IMR-90 (cell line): ENCODE measurements around the gene ARSD. TPM values are rescaled to one million over a fixed set of nuclear protein-coding genes. Genes with fewer than 3 reads are reported as not detected.

Source experiments
- ATAC-seq: fragments of 200-7000 bp; cut with Tn5 transposase; 2 replicates; pipeline ENCODE4 v1.9.1; 2020; ENCODE audit warnings: low read depth, mild to moderate bottlenecking, moderate library complexity
- BruUV-seq: library from RNA; stranded (reverse); fragments of 400-500 nt; replicated peaks from 2 replicates; lab custom pipeline; 2021; lab: Mats Ljungman, UMichigan
- CTCF ChIA-PET: fragments of 300-600 bp; formaldehyde crosslinking; extraction: SDS; loops from one replicate; lab custom pipeline; 2021; ENCODE audit warnings: antibody characterized with exemption; lab: Yijun Ruan, JAX
- POLR2A ChIA-PET: fragments of 300-600 bp; sonication (Branson Sonifier 250); formaldehyde crosslinking; loops from one replicate; lab custom pipeline; 2022; ENCODE audit warnings: antibody characterized with exemption; ENCODE audit not compliant: unreplicated experiment; lab: Charles Lee
- DNase-seq: peaks from one replicate; pipeline ENCODE4 v3.0.0; 2013
- H2AFZ ChIP-seq: replicated peaks from 2 replicates; pipeline ENCODE3; 2013; ENCODE audit warnings: low read length, mild to moderate bottlenecking; ENCODE audit not compliant: poor library complexity
- H2AK5ac ChIP-seq: 2 replicates; pipeline ENCODE4 v1.6.1; 2013; ENCODE audit warnings: low read depth, low read length, inconsistent platforms
- H2AK9ac ChIP-seq: replicated peaks from 2 replicates; pipeline ENCODE3; 2013; ENCODE audit warnings: mild to moderate bottlenecking, low read depth, low read length, moderate library complexity; ENCODE audit not compliant: poor library complexity
- H2BK120ac ChIP-seq: 2 replicates; pipeline ENCODE4 v1.6.1; 2013; ENCODE audit warnings: low read depth, low read length, inconsistent platforms
- H2BK15ac ChIP-seq: 3 replicates; pipeline ENCODE4 v1.6.1; 2013; ENCODE audit warnings: low read depth, low read length, inconsistent platforms
- H2BK20ac ChIP-seq: 2 replicates; pipeline ENCODE4 v1.6.1; 2013; ENCODE audit warnings: low read depth, mild to moderate bottlenecking, inconsistent platforms, low read length, moderate library complexity
- H2BK5ac ChIP-seq: 2 replicates; pipeline ENCODE4 v1.6.1; 2013; ENCODE audit warnings: mild to moderate bottlenecking, low read depth, low read length, inconsistent platforms; ENCODE audit not compliant: poor library complexity, severe bottlenecking
- H3K14ac ChIP-seq: replicated peaks from 2 replicates; pipeline ENCODE4 v1.6.1; 2013; ENCODE audit warnings: low read depth, low read length, inconsistent platforms
- H3K18ac ChIP-seq: 2 replicates; pipeline ENCODE4 v1.6.1; 2013; ENCODE audit warnings: low read depth, low read length, control low read depth
- H3K23ac ChIP-seq: 2 replicates; pipeline ENCODE4 v1.6.1; 2013; ENCODE audit warnings: low read depth, low read length, inconsistent platforms
- H3K27ac ChIP-seq: 2 replicates; pipeline ENCODE4 v1.5.1; 2013; ENCODE audit warnings: mild to moderate bottlenecking, control low read depth, low read length; ENCODE audit not compliant: insufficient read depth
- H3K27me3 ChIP-seq: 2 replicates; pipeline ENCODE4 v1.6.1; 2013; ENCODE audit warnings: low read length; ENCODE audit not compliant: control insufficient read depth, insufficient read depth
- H3K36me3 ChIP-seq: 2 replicates; pipeline ENCODE4 v1.6.1; 2013; ENCODE audit warnings: low read length, mixed read lengths; ENCODE audit not compliant: control insufficient read depth, insufficient read depth
- H3K4ac ChIP-seq: 2 replicates; pipeline ENCODE4 v1.6.1; 2013; ENCODE audit warnings: low read depth, low read length, inconsistent platforms
- H3K4me1 ChIP-seq: 2 replicates; pipeline ENCODE4 v1.6.1; 2013; ENCODE audit warnings: low read length, mixed read lengths; ENCODE audit not compliant: control insufficient read depth, insufficient read depth
- H3K4me2 ChIP-seq: 2 replicates; pipeline ENCODE4 v1.6.1; 2013; ENCODE audit warnings: low read depth, mild to moderate bottlenecking, control low read depth, low read length, moderate library complexity
- H3K4me3 ChIP-seq: 2 replicates; pipeline ENCODE4 v1.5.1; 2013; ENCODE audit warnings: low read depth, mild to moderate bottlenecking, control low read depth, low read length, moderate library complexity; ENCODE audit not compliant: insufficient read depth
- H3K56ac ChIP-seq: 2 replicates; pipeline ENCODE4 v1.6.1; 2013; ENCODE audit warnings: low read length, inconsistent platforms; ENCODE audit not compliant: insufficient read depth; ENCODE audit errors: extremely low read depth
- H3K79me1 ChIP-seq, 2 experiments: 2 replicates each; pipeline ENCODE4 v1.6.1; 2013; ENCODE audit warnings: low read length in 2 of 2, inconsistent platforms in 1 of 2, low read depth in 1 of 2
- H3K9ac ChIP-seq: 2 replicates; pipeline ENCODE4 v1.6.1; 2013; ENCODE audit warnings: low read depth, low read length, control low read depth
- H3K9me1 ChIP-seq: 2 replicates; pipeline ENCODE4 v1.6.1; 2013; ENCODE audit warnings: low read length, inconsistent platforms; ENCODE audit not compliant: insufficient read depth
- H3K9me3 ChIP-seq: 2 replicates; pipeline ENCODE4 v1.6.1; 2013; ENCODE audit warnings: low read length; ENCODE audit not compliant: control insufficient read depth, insufficient read depth
- H4K20me1 ChIP-seq: 2 replicates; pipeline ENCODE4 v1.6.1; 2013; ENCODE audit warnings: low read length, inconsistent platforms; ENCODE audit not compliant: insufficient read depth
- H4K5ac ChIP-seq: 2 replicates; pipeline ENCODE4 v1.6.1; 2013; ENCODE audit warnings: mild to moderate bottlenecking, low read depth, low read length, control low read depth
- H4K8ac ChIP-seq, 2 experiments: 2 replicates each; pipeline ENCODE4 v1.6.1; 2013; ENCODE audit warnings: low read depth in 2 of 2, low read length in 2 of 2, control low read depth in 1 of 2, inconsistent platforms in 1 of 2
- H4K91ac ChIP-seq: 2 replicates; pipeline ENCODE4 v1.6.1; 2013; ENCODE audit warnings: low read depth, low read length, inconsistent platforms; ENCODE audit not compliant: insufficient read depth
- CEBPB ChIP-seq: IDR thresholded peaks from 2 replicates; pipeline ENCODE4 v1.6.1; 2012; ENCODE audit warnings: low read depth, low read length, improper control_type of control experiment
- CHD1 ChIP-seq: IDR thresholded peaks from 2 replicates; pipeline ENCODE4 v1.6.1; 2012; ENCODE audit warnings: low read depth, low read length, improper control_type of control experiment
- FOS ChIP-seq: fragments of 150-350 bp; IDR thresholded peaks from 2 replicates; pipeline ENCODE4 v1.6.1; 2016; ENCODE audit warnings: low read depth, low read length
- MAFK ChIP-seq: IDR thresholded peaks from 2 replicates; pipeline ENCODE4 v1.6.1; 2012; ENCODE audit warnings: low read depth, low read length, improper control_type of control experiment
- MXI1 ChIP-seq: IDR thresholded peaks from 2 replicates; pipeline ENCODE4 v1.6.1; 2012; ENCODE audit warnings: low read depth, mild to moderate bottlenecking, low read length, moderate library complexity, borderline replicate concordance
- RAD21 ChIP-seq: IDR thresholded peaks from 2 replicates; pipeline ENCODE4 v1.6.1; 2012; ENCODE audit warnings: low read length, improper control_type of control experiment
- RCOR1 ChIP-seq: IDR thresholded peaks from 2 replicates; pipeline ENCODE4 v1.6.1; 2012; ENCODE audit warnings: mild to moderate bottlenecking, low read length, improper control_type of control experiment; ENCODE audit not compliant: insufficient replicate concordance
- SMC3 ChIP-seq: fragments of 150-350 bp; IDR thresholded peaks from 2 replicates; pipeline ENCODE4 v1.6.1; 2016; ENCODE audit warnings: low read depth, mild to moderate bottlenecking, antibody characterized with exemption, low read length, moderate library complexity
- WGBS, 2 experiments: methylation state at CpG; one replicate each; pipeline versions ENCODE4 v1.1.5 to v1.1.7; 2013; ENCODE audit warnings: missing lambda C conversion rate in 2 of 2; ENCODE audit not compliant: insufficient read length in 1 of 2; ENCODE audit errors: extremely low coverage in 2 of 2; 5-methylcytosine and 5-hydroxymethylcytosine counted together
- dilution Hi-C: fragments of 300-500 bp; cut with HindIII; formaldehyde crosslinking; loops from one replicate; pipeline ENCODE4 v1.14.3; 2018; ENCODE audit warnings: low sequenced_read_pairs; ENCODE audit not compliant: unreplicated experiment
- in situ Hi-C: fragments of 300-500 bp; cut with MboI; formaldehyde crosslinking; loops from 3 replicates; pipeline ENCODE4 v1.14.3; 2019; ENCODE audit warnings: low sequenced_read_pairs, inconsistent platforms, mixed read lengths
- intact Hi-C: fragments of 100-400 bp; cut with micrococcal nuclease; formaldehyde crosslinking; loops from 2 replicates; pipeline ENCODE4 v1.10.0; 2022
- polyA plus RNA-seq, 3 experiments: library from polyadenylated mRNA; depleted of rRNA; stranded (reverse); fragments of >200 nt; gene quantifications; 2 replicates each; pipeline ENCODE4 v1.2.3, GENCODE V29; 2012; ENCODE audit warnings: low replicate concordance in 1 of 3
- total RNA-seq: library from RNA; depleted of rRNA; stranded (reverse); fragments of >200 nt; gene quantifications from 2 replicates; pipeline ENCODE4 v1.2.3, GENCODE V29; 2012
- TF ChIP-seq, protein P1 (sequence below): fragments of 150-350 bp; IDR thresholded peaks from 2 replicates; pipeline ENCODE4 v1.6.1; 2017; ENCODE audit warnings: mild to moderate bottlenecking, antibody characterized with exemption, low read length, low read depth
- TF ChIP-seq, protein P2 (sequence below): fragments of 150-350 bp; IDR thresholded peaks from 2 replicates; pipeline ENCODE4 v1.6.1; 2016; ENCODE audit warnings: low read depth, mild to moderate bottlenecking, low read length, moderate library complexity, borderline replicate concordance

Gene ARSD
- total and polyA plus RNA-seq, 2 of the 4 experiments (the other 2 are of a cell fraction), result 5.1 to 6.3 TPM

DNA sequence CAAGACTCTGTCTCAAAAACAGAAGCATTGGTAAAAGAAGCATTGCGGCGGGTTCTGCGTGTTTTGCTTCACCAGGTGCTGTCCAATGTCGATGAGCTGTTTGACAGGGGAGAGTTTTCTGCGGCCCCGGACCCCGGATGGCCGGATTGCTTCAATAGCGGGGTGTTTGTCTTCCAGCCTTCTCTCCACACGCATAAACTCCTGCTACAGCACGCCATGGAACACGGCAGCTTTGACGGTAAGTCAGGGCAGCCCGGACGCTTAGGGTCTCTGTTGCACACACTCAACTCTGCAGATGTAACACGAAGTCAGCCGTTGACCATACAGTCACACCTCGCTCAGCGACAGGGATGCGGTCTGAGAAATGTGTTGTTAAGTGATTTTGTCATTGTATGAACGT, 74.2 kb downstream of the ARSD start:
- 92% methylated on average over 10 of the region's 21 CpGs; no CpG with 5 or more reads in 1 of the 2 experiments for WGBS, 2 experiments
- Histone ChIP-seq H2BK120ac (no peak overlapping the region), H2BK15ac (no peak overlapping the region), H3K4ac (no peak overlapping the region), H2BK5ac (no peak overlapping the region), H3K27ac (no peak overlapping the region), H3K36me3 (peaks cover 13% of the 10 kb centered on the region), H3K18ac (no peak overlapping the region), H3K9ac (no peak overlapping the region), H3K4me2 (no peak overlapping the region), H3K23ac (no peak overlapping the region), H3K14ac (no peak overlapping the region), H4K5ac (no peak overlapping the region), H2BK20ac (no peak overlapping the region), H4K91ac (no peak overlapping the region), H3K56ac (no peak overlapping the region), H2AFZ (no peak overlapping the region), H3K27me3 (no peaks in the 10 kb centered on the region), H3K79me1 (no peaks in the 10 kb centered on the region), H3K9me3 (no peaks in the 10 kb centered on the region), H4K8ac (no peak overlapping the region), H2AK5ac (no peak overlapping the region), H2AK9ac (no peak overlapping the region), H4K20me1 (no peaks in the 10 kb centered on the region), H3K4me1 (no peaks in the 10 kb centered on the region), H3K9me1 (no peaks in the 10 kb centered on the region), H3K4me3 (no peak overlapping the region)
- ATAC-seq, result no peak
- no peak for DNase-seq
- POLR2A ChIA-PET, result no interaction called here
- in situ Hi-C loops (no loop called here), dilution Hi-C loops (no loop called here), intact Hi-C loops (no loop called here)
- CTCF ChIA-PET, result no interaction called here
- BruUV-seq, result no TSS peak
- no peak for TF ChIP-seq CHD1
- TF ChIP-seq SMC3, result no peak
- no peak for TF ChIP-seq RAD21
- no peak for TF ChIP-seq FOS
- TF ChIP-seq, protein P1, sequence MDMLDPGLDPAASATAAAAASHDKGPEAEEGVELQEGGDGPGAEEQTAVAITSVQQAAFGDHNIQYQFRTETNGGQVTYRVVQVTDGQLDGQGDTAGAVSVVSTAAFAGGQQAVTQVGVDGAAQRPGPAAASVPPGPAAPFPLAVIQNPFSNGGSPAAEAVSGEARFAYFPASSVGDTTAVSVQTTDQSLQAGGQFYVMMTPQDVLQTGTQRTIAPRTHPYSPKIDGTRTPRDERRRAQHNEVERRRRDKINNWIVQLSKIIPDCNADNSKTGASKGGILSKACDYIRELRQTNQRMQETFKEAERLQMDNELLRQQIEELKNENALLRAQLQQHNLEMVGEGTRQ, result no peak
- no peak for TF ChIP-seq MXI1
- no peak for TF ChIP-seq RCOR1
- no peak for TF ChIP-seq MAFK
- no peak for TF ChIP-seq CEBPB
- TF ChIP-seq, protein P2, sequence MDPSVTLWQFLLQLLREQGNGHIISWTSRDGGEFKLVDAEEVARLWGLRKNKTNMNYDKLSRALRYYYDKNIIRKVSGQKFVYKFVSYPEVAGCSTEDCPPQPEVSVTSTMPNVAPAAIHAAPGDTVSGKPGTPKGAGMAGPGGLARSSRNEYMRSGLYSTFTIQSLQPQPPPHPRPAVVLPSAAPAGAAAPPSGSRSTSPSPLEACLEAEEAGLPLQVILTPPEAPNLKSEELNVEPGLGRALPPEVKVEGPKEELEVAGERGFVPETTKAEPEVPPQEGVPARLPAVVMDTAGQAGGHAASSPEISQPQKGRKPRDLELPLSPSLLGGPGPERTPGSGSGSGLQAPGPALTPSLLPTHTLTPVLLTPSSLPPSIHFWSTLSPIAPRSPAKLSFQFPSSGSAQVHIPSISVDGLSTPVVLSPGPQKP, result no peak
